Gastrocnemius medialis (tissue), 4 donors: ENCODE measurements around the gene LINGO1.

ENCODE experiments used
- CTCF ChIP-seq, 5 experiments: fragments of 450-650 bp in 3 of 5; fragments of 200-600 bp in 2 of 5; sonication (generic) in 2 of 5; IDR thresholded peaks in 4 of 5; conservative IDR thresholded peaks in 1 of 5; 1 replicate in 4 of 5; 2 replicates in 1 of 5; pipeline ENCODE4 v1.5.1; 2016 to 2019; ENCODE audit warnings: antibody characterized with exemption in 5 of 5, mild to moderate bottlenecking in 3 of 5, moderate library complexity in 3 of 5
- POLR2A ChIP-seq, 2 donors: fragments of 450-650 bp; IDR thresholded peaks; one replicate each; pipeline ENCODE4 v1.6.1; 2017; ENCODE audit warnings: antibody characterized with exemption in 2 of 2, mild to moderate bottlenecking in 2 of 2, moderate library complexity in 2 of 2

DNA sequence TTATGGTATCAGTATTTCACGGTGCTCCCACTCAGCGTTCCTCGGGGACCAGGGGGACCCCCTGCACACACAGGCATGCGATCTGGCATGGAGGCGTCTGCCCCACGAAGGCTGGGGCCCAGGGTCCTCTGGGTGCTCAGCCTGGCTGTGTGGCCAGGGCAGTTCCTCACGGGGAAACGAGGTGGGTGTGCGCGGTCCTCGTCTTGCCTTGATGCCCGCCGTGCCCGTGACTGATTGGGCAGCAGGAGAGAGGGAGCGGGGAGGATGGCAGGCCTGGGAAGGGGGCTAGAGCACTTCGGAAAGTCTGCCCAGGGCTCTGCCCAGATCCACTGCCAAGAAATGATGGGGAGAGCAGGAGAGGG is 10.9 kb downstream of the LINGO1 start:
- TF ChIP-seq CTCF (IDR thresholded peaks at IDR 0.05 in 4 of 5, conservative IDR thresholded peaks at IDR 0.05 in 1 of 5) (no peak), POLR2A (IDR thresholded peaks at IDR 0.05) (no peak)
